Activated naive CD8-positive, alpha-beta T cell (primary cell): ENCODE data around the gene SUPT7L.
"Not testable (repeated sequence)": the region's sequence is repeated elsewhere in the genome, so short reads cannot be mapped to it uniquely, and the experiment has no call there.

Source experiments
- H3K27ac Mint-ChIP-seq: one replicate; pipeline ENCODE4 v1.8.0; 2021; ENCODE audit warnings: mixed read lengths
- H3K27me3 Mint-ChIP-seq: one replicate; pipeline ENCODE4 v1.8.0; 2021; ENCODE audit warnings: mixed read lengths
- H3K36me3 Mint-ChIP-seq: one replicate; pipeline ENCODE4 v1.8.0; 2021; ENCODE audit warnings: mixed read lengths
- H3K4me1 Mint-ChIP-seq: one replicate; pipeline ENCODE4 v1.8.0; 2021; ENCODE audit warnings: low read depth, mixed read lengths
- H3K4me3 Mint-ChIP-seq: one replicate; pipeline ENCODE4 v1.8.0; 2021; ENCODE audit warnings: mild to moderate bottlenecking, mixed read lengths
- H3K9me3 Mint-ChIP-seq: one replicate; pipeline ENCODE4 v1.8.0; 2021; ENCODE audit warnings: low read depth, mixed read lengths

SUPT7L gene

DNA sequence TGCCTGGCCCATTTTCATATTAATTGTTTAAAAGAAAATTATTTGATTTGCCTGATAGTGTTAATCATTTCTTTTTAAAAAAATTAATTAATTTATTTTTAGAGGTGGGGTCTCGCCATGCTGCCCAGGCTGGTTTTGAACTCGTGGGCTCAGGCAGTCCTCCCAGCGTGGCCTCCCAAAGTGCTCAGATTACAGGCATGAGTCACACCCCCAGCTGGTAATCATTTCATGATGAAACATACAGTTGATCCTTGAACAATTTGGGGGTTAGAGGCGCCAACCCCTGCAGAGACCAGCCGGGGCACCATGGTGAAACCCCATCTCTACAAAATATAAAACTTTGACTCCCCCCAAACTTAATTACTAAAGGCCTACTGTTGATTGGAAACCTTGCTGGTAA, 26.6 kb downstream of the SUPT7L start:
- H3K27me3 Mint-ChIP-seq = no peaks in the 10 kb centered on the region
- peaks cover 27% of the 10 kb centered on the region for H3K36me3 Mint-ChIP-seq
- peaks cover 41% of the 10 kb centered on the region for H3K4me1 Mint-ChIP-seq
- H3K4me3 Mint-ChIP-seq = no peak overlapping the region
- no peak overlapping the region for H3K27ac Mint-ChIP-seq
- no peaks in the 10 kb centered on the region for H3K9me3 Mint-ChIP-seq

DNA sequence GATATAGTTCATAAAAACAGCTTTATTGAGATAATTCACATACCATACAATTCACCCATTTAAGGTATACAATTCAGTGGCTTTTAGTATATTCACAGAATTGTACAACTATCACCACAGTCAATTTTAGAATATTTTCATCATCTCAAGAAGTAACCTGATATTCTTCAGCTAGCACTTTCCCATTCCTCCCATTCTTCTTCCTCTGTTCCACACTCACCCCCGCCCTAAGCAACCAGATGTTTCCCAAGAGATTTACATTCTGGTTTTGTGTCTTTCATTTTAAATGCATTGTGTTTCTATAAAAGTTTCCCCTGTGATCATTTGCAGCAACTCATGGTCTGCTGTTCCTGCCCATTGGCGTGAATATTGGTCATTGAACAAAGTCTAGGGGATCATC, 29.1 kb downstream of the SUPT7L start:
- peaks cover 49% of the 10 kb centered on the region for H3K4me1 Mint-ChIP-seq
- no peak overlapping the region for H3K4me3 Mint-ChIP-seq
- H3K27me3 Mint-ChIP-seq = no peaks in the 10 kb centered on the region
- no peak overlapping the region for H3K27ac Mint-ChIP-seq
- H3K9me3 Mint-ChIP-seq = no peaks in the 10 kb centered on the region
- peaks cover 24% of the 10 kb centered on the region for H3K36me3 Mint-ChIP-seq

DNA sequence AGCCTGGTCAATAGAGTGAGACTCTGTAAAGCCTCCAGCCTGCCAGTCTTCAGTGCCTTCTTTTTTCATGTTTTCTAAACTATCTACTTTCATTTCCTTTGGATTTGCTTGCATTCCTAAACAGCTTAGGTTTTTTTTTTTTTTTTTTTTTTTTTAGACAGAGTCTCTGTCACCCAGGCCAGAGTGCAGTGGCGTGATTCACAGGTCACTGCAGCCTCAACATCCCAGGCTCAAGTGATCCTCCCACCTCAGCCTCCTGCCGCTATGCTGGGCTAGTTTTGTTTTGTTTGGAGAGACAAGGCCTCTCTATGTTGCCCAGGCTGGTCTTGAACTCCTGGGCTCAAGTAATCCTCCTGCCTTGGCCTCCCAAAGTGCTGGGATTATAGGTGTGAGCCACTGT, 33.2 kb downstream of the SUPT7L start:
- H3K27me3 Mint-ChIP-seq, H3K9me3 Mint-ChIP-seq, H3K4me3 Mint-ChIP-seq: not testable (repeated sequence)
- peaks cover 17% of the 10 kb centered on the region for H3K36me3 Mint-ChIP-seq
- peak overlapping the region; percentile 46 for H3K27ac Mint-ChIP-seq
- H3K4me1 Mint-ChIP-seq = peaks cover 39% of the 10 kb centered on the region

- H3K4me3 Mint-ChIP-seq = no peak within 1 kb of the TSS
- H3K27me3 Mint-ChIP-seq = no peaks in the 10 kb centered on the region
- H3K4me1 Mint-ChIP-seq = peaks cover 36% of the 10 kb centered on the region
- H3K27ac Mint-ChIP-seq = no peak within 1 kb of the TSS
- peaks cover 10% of the 10 kb centered on the region for H3K36me3 Mint-ChIP-seq
- H3K9me3 Mint-ChIP-seq = no peaks in the 10 kb centered on the region
Measured at GRCh38 chr2:27628767-27629709, 34.4 kb downstream of the SUPT7L start, which contains the start of the genes CCDC121 and GPN1. Gene CCDC121, minus strand, starts transcription at chr2:27629012. Its CDS starts 1,213 bp downstream, at chr2:27627799. Gene GPN1, plus strand, starts transcription at chr2:27629050. Its CDS starts 9 bp downstream, at chr2:27629059.

DNA sequence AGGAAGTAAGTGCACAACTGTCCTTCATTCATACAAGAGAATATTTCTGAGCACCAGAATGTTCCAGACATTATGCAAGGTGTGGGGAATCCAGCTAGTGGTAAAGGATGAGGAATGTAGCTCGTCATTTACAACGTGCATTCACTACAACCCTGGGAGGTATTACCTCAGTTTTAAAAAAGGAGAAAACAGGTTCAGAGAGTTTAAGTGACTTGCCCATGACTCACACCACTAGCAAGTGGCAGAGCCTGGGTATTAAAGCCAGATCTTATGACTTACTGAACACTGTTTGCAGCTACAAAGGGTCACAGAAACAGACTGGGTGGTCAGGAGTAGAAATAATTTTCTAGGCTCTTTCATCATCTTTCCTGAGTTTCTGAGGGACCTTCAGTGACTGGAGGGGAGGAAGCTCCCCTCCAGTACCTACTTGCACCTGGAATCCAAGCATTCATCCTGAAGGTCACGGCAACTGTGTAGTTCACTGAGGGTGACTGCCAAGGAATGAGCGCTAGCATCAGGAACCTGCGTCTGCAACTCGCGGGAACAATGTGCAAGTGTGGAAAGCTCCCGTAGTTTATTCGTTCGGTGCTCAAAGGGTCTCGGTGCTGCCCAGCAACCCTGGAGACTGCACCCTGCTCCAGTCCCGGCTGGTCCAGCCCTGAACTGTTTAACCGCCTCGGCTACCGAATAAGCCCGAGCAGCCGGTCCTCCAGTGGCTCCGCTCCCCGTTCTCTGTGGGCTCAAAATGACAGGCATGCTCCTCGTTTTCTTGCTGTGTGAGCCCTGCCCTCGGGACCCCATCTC, 35.2 kb downstream of the SUPT7L start:
- H3K4me3 Mint-ChIP-seq = no peak overlapping the region
- H3K36me3 Mint-ChIP-seq = peaks cover 9% of the 10 kb centered on the region
- no peak overlapping the region for H3K27ac Mint-ChIP-seq
- peaks cover 36% of the 10 kb centered on the region for H3K4me1 Mint-ChIP-seq
- no peaks in the 10 kb centered on the region for H3K27me3 Mint-ChIP-seq
- no peaks in the 10 kb centered on the region for H3K9me3 Mint-ChIP-seq

GRCh38 chr2:27626921-27627320, 36.5 kb downstream of the SUPT7L start:
- peaks cover 29% of the 10 kb centered on the region for H3K4me1 Mint-ChIP-seq
- H3K4me3 Mint-ChIP-seq, H3K36me3 Mint-ChIP-seq, H3K27ac Mint-ChIP-seq, H3K9me3 Mint-ChIP-seq, H3K27me3 Mint-ChIP-seq: not testable (repeated sequence)

GRCh38 chr2:27626323-27626722, 37.1 kb downstream of the SUPT7L start:
- not testable (repeated sequence) for H3K27ac Mint-ChIP-seq, H3K9me3 Mint-ChIP-seq, H3K27me3 Mint-ChIP-seq, H3K4me3 Mint-ChIP-seq, H3K36me3 Mint-ChIP-seq
- peaks cover 23% of the 10 kb centered on the region for H3K4me1 Mint-ChIP-seq

DNA sequence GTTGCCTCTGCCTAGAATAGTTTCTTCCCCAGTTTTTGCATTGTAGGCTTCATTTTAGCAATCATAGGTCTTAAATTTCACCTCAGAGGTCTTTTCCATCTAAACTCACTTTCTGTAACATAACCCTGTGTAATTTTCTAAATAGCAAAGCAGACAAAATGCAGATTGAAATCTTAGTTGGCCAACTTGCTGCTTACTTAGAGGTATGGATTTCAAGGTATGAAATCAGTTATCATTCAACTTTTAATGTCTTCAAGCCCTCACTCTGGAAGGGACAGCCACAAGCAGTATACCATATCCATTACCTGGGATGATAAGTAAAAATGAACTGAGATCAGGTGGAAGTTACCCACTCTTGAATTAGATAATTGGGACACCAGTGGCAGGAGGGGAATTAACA, 38.5 kb downstream of the SUPT7L start:
- Mint-ChIP-seq H3K4me3 (no peak overlapping the region), H3K36me3 (peaks cover 2% of the 10 kb centered on the region), H3K9me3 (no peaks in the 10 kb centered on the region), H3K4me1 (peaks cover 15% of the 10 kb centered on the region), H3K27ac (peak overlapping the region; percentile 31), H3K27me3 (no peaks in the 10 kb centered on the region)

- Mint-ChIP-seq H3K27ac (no peak overlapping the region), H3K4me1 (peaks cover 11% of the 10 kb centered on the region), H3K27me3 (no peaks in the 10 kb centered on the region), H3K4me3 (no peak overlapping the region), H3K36me3 (peaks cover 4% of the 10 kb centered on the region), H3K9me3 (no peaks in the 10 kb centered on the region)
Measured at GRCh38 chr2:27622921-27623384, 40.5 kb downstream of the SUPT7L start.

GRCh38 chr2:27621524-27621923, 41.9 kb downstream of the SUPT7L start:
- Mint-ChIP-seq H3K27ac (peak overlapping the region; percentile 46), H3K27me3 (no peaks in the 10 kb centered on the region), H3K4me1 (no peaks in the 10 kb centered on the region), H3K36me3 (peaks cover 11% of the 10 kb centered on the region), H3K9me3 (no peaks in the 10 kb centered on the region), H3K4me3 (no peak overlapping the region)

DNA sequence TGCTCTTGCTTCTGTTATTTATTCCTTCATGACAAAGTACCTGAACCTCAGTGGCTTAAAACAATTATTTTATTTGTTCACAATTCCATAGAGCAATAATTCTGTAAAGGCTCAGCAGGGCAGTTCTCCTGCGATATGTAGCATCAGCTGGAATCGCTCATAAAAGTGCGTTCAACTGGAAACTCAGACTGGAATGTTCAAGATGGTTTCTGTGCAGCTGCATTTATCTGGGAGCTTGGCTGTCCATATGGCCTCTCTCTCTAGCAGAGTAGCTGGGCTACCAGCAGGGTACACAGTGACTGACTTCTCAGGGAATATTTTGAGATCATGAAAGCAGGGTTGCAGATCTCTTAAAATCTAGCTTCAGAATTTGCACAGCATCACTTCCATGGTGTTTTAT, 48.1 kb downstream of the SUPT7L start:
- no peaks in the 10 kb centered on the region for H3K4me1 Mint-ChIP-seq
- H3K9me3 Mint-ChIP-seq = no peaks in the 10 kb centered on the region
- no peaks in the 10 kb centered on the region for H3K27me3 Mint-ChIP-seq
- H3K27ac Mint-ChIP-seq = no peak overlapping the region
- peaks cover 17% of the 10 kb centered on the region for H3K36me3 Mint-ChIP-seq
- H3K4me3 Mint-ChIP-seq = no peak overlapping the region

DNA sequence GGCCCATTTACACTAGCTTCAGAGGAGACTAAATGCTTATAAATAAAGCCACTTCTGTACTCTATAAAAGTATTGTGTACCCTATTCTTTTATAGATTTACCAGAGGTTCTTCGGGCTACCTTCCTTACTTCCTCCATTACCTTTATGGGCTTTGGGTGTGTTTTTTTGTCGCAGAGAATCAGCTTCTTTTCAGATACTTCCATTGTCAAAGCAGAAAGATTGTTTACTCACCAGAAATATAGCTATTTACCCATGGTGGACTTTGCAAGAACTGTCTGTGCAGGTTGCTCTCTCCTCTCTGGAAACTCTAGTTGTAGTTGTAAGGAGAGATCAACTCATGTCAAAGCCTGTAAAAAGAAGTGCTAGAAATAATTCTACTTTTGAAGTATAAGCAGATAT, 49.4 kb downstream of the SUPT7L start:
- Mint-ChIP-seq H3K36me3 (peaks cover 17% of the 10 kb centered on the region), H3K4me3 (no peak overlapping the region), H3K4me1 (no peaks in the 10 kb centered on the region), H3K9me3 (no peaks in the 10 kb centered on the region), H3K27me3 (no peaks in the 10 kb centered on the region), H3K27ac (no peak overlapping the region)

- H3K27ac Mint-ChIP-seq = no peak overlapping the region
- H3K36me3 Mint-ChIP-seq = peaks cover 11% of the 10 kb centered on the region
- H3K9me3 Mint-ChIP-seq = no peaks in the 10 kb centered on the region
- no peak overlapping the region for H3K4me3 Mint-ChIP-seq
- H3K4me1 Mint-ChIP-seq = no peaks in the 10 kb centered on the region
- no peaks in the 10 kb centered on the region for H3K27me3 Mint-ChIP-seq
Measured at GRCh38 chr2:27606611-27607010, 56.8 kb downstream of the SUPT7L start.
